Hindlimb muscle (tissue), 1 donor: ENCODE measurements around the gene CYSTM1. TPM values are rescaled to one million over a fixed set of nuclear protein-coding genes. Genes with fewer than 3 reads are reported as not detected.
A peak's percentile ranks its signal among the peaks of the same experiment; 100 is the strongest.

Source experiments
- DNase-seq: peaks from one replicate; pipeline ENCODE4 v3.0.0-alpha.2; 2013
- polyA plus RNA-seq: library from polyadenylated mRNA; unstranded; fragments of 120-200 nt; gene quantifications from one replicate; pipeline ENCODE4 v1.2.1, GENCODE V29; 2013; ENCODE audit not compliant: insufficient read length

The CYSTM1 gene
- polyA plus RNA-seq = 28.2 TPM

- peak; percentile 97 for DNase-seq
Observed at GRCh38 chr5:140174465-140175366, at the start of gene CYSTM1. TSS of gene CYSTM1 (plus strand) at chr5:140175188. CDS start at chr5:140194466, 19,278 bp downstream.

GRCh38 chr5:140125637-140126036 is 49.4 kb upstream of the CYSTM1 start, which contains the start of gene IGIP:
TSS of gene IGIP (plus strand) at chr5:140125937. CDS start at chr5:140128477, 2,540 bp downstream.
- no peak for DNase-seq

- DNase-seq = no peak
Observed at GRCh38 chr5:140126315-140127012, 48.5 kb upstream of the CYSTM1 start.

- DNase-seq = no peak
Observed at GRCh38 chr5:140128376-140128775, 46.6 kb upstream of the CYSTM1 start.

GRCh38 chr5:140130949-140131733 is 43.8 kb upstream of the CYSTM1 start:
- DNase-seq = no peak

- DNase-seq = no peak
Observed at GRCh38 chr5:140131967-140132409, 43.0 kb upstream of the CYSTM1 start.

- DNase-seq = no peak
Observed at GRCh38 chr5:140133514-140134167, 41.3 kb upstream of the CYSTM1 start.

GRCh38 chr5:140134277-140134935 is 40.6 kb upstream of the CYSTM1 start:
- no peak for DNase-seq

GRCh38 chr5:140135127-140135526 is 39.9 kb upstream of the CYSTM1 start:
- DNase-seq = no peak

- no peak for DNase-seq
Observed at GRCh38 chr5:140136624-140137023, 38.4 kb upstream of the CYSTM1 start.

GRCh38 chr5:140140435-140140834 is 34.6 kb upstream of the CYSTM1 start:
- DNase-seq = no peak

- DNase-seq = no peak
Observed at GRCh38 chr5:140141241-140141640, 33.7 kb upstream of the CYSTM1 start.

- DNase-seq = no peak
Observed at GRCh38 chr5:140142246-140142645, 32.7 kb upstream of the CYSTM1 start.

- DNase-seq = no peak
Observed at GRCh38 chr5:140142856-140143255, 32.1 kb upstream of the CYSTM1 start.

- no peak for DNase-seq
Observed at GRCh38 chr5:140143521-140144258, 31.3 kb upstream of the CYSTM1 start.

GRCh38 chr5:140145256-140145655 is 29.7 kb upstream of the CYSTM1 start:
- DNase-seq = no peak

- peak; percentile 63 for DNase-seq
Observed at GRCh38 chr5:140145818-140146522, 29.0 kb upstream of the CYSTM1 start.

GRCh38 chr5:140146523-140146842 is 28.5 kb upstream of the CYSTM1 start:
- no peak for DNase-seq

GRCh38 chr5:140147460-140147859 is 27.5 kb upstream of the CYSTM1 start:
- DNase-seq = no peak

GRCh38 chr5:140148508-140148907 is 26.5 kb upstream of the CYSTM1 start:
- DNase-seq = no peak
